Kidney (tissue), 14 donors: Measurements from ENCODE around the gene MAD1L1. TPM values are rescaled to one million over a fixed set of nuclear protein-coding genes. Genes with fewer than 3 reads are reported as not detected.

Source experiments
- DNase-seq, 5 donors: peaks; one replicate each; pipeline ENCODE4 v3.0.0-alpha.2; 2013 to 2020
- FAIRE-seq: peaks from 2 replicates; lab custom pipeline; 2012; peaks lifted over from hg19 to GRCh38; lab: Jason Lieb, UNC
- H3K27ac ChIP-seq, 2 donors: one replicate each; pipeline ENCODE4 v1.7.0; 2013; ENCODE audit warnings: low read depth in 2 of 2, low read length in 2 of 2, inconsistent platforms in 1 of 2
- H3K27me3 ChIP-seq: one replicate; pipeline ENCODE4 v1.7.1; 2013; ENCODE audit warnings: low read length, inconsistent platforms; ENCODE audit not compliant: control insufficient read depth, insufficient read depth
- H3K36me3 ChIP-seq, 3 donors: one replicate each; pipeline versions ENCODE4 v1.7.0 to v1.7.1; 2013; ENCODE audit warnings: low read length in 3 of 3, control low read depth in 1 of 3, inconsistent platforms in 1 of 3; ENCODE audit not compliant: insufficient read depth in 3 of 3, control insufficient read depth in 2 of 3
- H3K4me1 ChIP-seq, 3 donors: one replicate each; pipeline versions ENCODE4 v1.7.0 to v1.7.1; 2013; ENCODE audit warnings: low read length in 3 of 3, inconsistent platforms in 1 of 3, low read depth in 1 of 3; ENCODE audit not compliant: control insufficient read depth in 2 of 3, insufficient read depth in 2 of 3
- H3K4me3 ChIP-seq, 3 donors: one replicate each; pipeline versions ENCODE4 v1.7.0 to v1.8.1; 2013; ENCODE audit warnings: low read length in 3 of 3, control low read depth in 1 of 3, inconsistent platforms in 1 of 3
- H3K9ac ChIP-seq, 3 donors: one replicate each; pipeline versions ENCODE4 v1.7.0 to v1.7.1; 2013; ENCODE audit warnings: low read length in 3 of 3, control low read depth in 1 of 3, inconsistent platforms in 1 of 3
- H3K9me3 ChIP-seq, 3 donors: one replicate each; pipeline versions ENCODE4 v1.7.0 to v1.7.1; 2013; ENCODE audit warnings: low read length in 3 of 3, control low read depth in 1 of 3, inconsistent platforms in 1 of 3; ENCODE audit not compliant: control insufficient read depth in 2 of 3, insufficient read depth in 1 of 3
- intact Hi-C: fragments of 100-400 bp; cut with DNase I; formaldehyde crosslinking; loops from one replicate; pipeline ENCODE4 v1.11.1; 2022
- polyA plus RNA-seq: library from polyadenylated mRNA; stranded (reverse); fragments of 350-450 nt; fragmentation: Illumina TruSeq; extraction: RNeasy Lipid Tissue Mini Kit (QIAGEN cat#74804); gene quantifications from one replicate; pipeline ENCODE4 v1.2.3, GENCODE V29; 2014; ENCODE audit warnings: low read depth, low replicate concordance; ENCODE audit not compliant: insufficient read depth
- total RNA-seq: library from RNA; stranded (reverse); fragmentation: NEBNext Ultra II Directional; extraction: Animal tissue kit (Norgen Biotek cat#: 25700); gene quantifications from one replicate; pipeline ENCODE4 v1.2.1, GENCODE V29; 2021
- TF ChIP-seq, protein P1 (sequence below): IDR thresholded peaks from 3 replicates; pipeline ENCODE4 v1.5.1; 2012; ENCODE audit warnings: mild to moderate bottlenecking, moderate library complexity, borderline replicate concordance; ENCODE audit not compliant: insufficient read depth; ENCODE audit errors: extremely low read depth
- donor health status: control.
- donor health status: control.
- donor health status: control.
- donor health status: control.
- donor health status: control.
- donor health status: DM: yes; HTN: yes; CAD: no.
- donor health status: Normal renal cell carcinoma (clear cell type).

MAD1L1 gene
- total and polyA plus RNA-seq, 2 donors from 2014 or later = 33.2 to 45.2 TPM

DNA sequence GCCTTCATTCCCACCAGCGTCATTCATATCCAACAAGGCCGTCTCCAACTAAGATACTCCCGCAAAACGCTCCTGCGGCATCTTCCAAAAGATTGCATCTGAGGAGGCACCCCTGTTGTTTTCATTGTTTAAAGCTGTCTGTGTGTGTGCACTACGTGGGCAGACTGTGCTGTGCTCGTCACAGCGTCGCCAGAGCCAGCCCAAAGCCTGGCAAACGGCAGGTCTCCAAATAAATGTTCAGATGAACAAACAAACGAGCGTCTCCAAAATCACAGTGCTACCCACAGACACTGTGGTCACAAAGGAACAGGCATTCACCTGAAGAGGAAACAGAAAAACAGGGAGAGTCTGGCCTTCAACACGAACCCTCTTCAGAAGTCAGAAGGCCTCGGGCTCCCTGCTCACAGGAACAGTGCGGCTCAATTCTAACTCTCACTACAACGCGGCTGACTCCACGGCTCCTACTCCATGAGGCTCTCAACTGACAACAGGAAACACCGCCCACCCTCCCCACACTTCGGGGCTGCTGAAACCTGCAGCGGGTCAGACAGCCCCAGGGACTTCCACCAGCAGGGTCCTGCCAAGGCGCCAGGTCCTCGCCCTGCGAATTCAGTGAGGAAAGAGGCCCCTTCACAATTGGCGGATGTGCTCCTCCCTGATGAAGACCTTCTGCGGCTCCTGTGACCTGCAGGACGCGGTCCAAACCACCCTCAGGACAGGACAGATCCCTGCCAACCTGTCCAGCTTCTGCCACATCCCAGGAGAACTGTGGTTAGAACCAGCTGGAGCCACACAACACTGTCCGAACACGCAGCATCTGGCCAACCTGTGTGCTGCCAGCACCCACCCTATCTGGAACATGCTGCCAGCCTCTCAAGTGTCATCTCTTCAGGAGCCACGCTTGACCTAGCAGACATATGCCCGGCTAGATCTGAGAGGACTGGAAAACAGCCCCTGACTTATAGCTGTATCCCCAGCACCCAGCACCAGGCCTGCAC, 36.1 kb downstream of the MAD1L1 start:
- DNase-seq (peak in 1 of 5 donors; percentile 33), FAIRE-seq (no peak)
- H3K9ac ChIP-seq = no peak overlapping the region
- H3K9me3 ChIP-seq = peaks cover 0 to 8% (median 0%) of the 10 kb centered on the region in 3 donors
- intact Hi-C loops = no loop called here
- no peak overlapping the region for H3K27ac ChIP-seq
- no peaks in the 10 kb centered on the region for H3K36me3 ChIP-seq
- TF ChIP-seq, protein P1, sequence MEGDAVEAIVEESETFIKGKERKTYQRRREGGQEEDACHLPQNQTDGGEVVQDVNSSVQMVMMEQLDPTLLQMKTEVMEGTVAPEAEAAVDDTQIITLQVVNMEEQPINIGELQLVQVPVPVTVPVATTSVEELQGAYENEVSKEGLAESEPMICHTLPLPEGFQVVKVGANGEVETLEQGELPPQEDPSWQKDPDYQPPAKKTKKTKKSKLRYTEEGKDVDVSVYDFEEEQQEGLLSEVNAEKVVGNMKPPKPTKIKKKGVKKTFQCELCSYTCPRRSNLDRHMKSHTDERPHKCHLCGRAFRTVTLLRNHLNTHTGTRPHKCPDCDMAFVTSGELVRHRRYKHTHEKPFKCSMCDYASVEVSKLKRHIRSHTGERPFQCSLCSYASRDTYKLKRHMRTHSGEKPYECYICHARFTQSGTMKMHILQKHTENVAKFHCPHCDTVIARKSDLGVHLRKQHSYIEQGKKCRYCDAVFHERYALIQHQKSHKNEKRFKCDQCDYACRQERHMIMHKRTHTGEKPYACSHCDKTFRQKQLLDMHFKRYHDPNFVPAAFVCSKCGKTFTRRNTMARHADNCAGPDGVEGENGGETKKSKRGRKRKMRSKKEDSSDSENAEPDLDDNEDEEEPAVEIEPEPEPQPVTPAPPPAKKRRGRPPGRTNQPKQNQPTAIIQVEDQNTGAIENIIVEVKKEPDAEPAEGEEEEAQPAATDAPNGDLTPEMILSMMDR = no peak
- no peaks in the 10 kb centered on the region for H3K27me3 ChIP-seq
- H3K4me1 ChIP-seq = no peaks in the 10 kb centered on the region
- no peak overlapping the region for H3K4me3 ChIP-seq

GRCh38 chr7:2195400-2196246, 37.1 kb downstream of the MAD1L1 start:
- Histone ChIP-seq H3K4me1 (no peaks in the 10 kb centered on the region), H3K4me3 (no peak overlapping the region), H3K27ac (no peak overlapping the region), H3K27me3 (no peaks in the 10 kb centered on the region), H3K9me3 (peaks cover 0 to 8% (median 0%) of the 10 kb centered on the region in 3 donors), H3K9ac (no peak overlapping the region), H3K36me3 (no peaks in the 10 kb centered on the region)
- FAIRE-seq (no peak), DNase-seq (peak in 2 of 5 donors; percentile 35 to 51)
- intact Hi-C loops = no loop called here
- TF ChIP-seq, protein P1 = no peak

GRCh38 chr7:2193575-2194305, 39.0 kb downstream of the MAD1L1 start:
- H3K4me1 ChIP-seq = no peaks in the 10 kb centered on the region
- no peak for FAIRE-seq
- DNase-seq = no peak
- peaks cover 0 to 14% (median 0%) of the 10 kb centered on the region in 3 donors for H3K9me3 ChIP-seq
- H3K27me3 ChIP-seq = no peaks in the 10 kb centered on the region
- intact Hi-C loops = no loop called here
- TF ChIP-seq, protein P1 = no peak
- no peak overlapping the region for H3K9ac ChIP-seq
- H3K4me3 ChIP-seq = no peak overlapping the region
- no peak overlapping the region for H3K27ac ChIP-seq
- no peaks in the 10 kb centered on the region for H3K36me3 ChIP-seq
